HepG2 (cell line): Measurements from ENCODE around the gene KIAA1217. TPM values are rescaled to one million over a fixed set of nuclear protein-coding genes. Genes with fewer than 3 reads are reported as not detected.

ENCODE experiments used
- ARID5B ChIP-seq: IDR thresholded peaks from 2 replicates; pipeline ENCODE4 v1.4.0; 2020; ENCODE audit warnings: mild to moderate bottlenecking, missing genetic modification reagents
- DMAP1 ChIP-seq: IDR thresholded peaks from 2 replicates; pipeline ENCODE4 v1.6.1; 2016
- FOXP4 ChIP-seq: sonication (generic); formaldehyde crosslinking; IDR thresholded peaks from 2 replicates; pipeline ENCODE4 v1.4.0; 2020; ENCODE audit warnings: missing genetic modification reagents
- RBFOX2 ChIP-seq: fragments of 200-400 bp; formaldehyde crosslinking; IDR thresholded peaks from 2 replicates; pipeline ENCODE4 v1.6.1; 2017; ENCODE audit warnings: low read depth, mild to moderate bottlenecking, low read length
- RFX1 ChIP-seq: fragments of 450-650 bp; IDR thresholded peaks from 2 replicates; pipeline ENCODE4 v1.6.1; 2017
- RFX5 ChIP-seq: IDR thresholded peaks from 2 replicates; pipeline ENCODE4 v1.6.1; 2011; ENCODE audit warnings: low read depth, low read length, improper control_type of control experiment
- SMAD1 ChIP-seq: sonication (generic); formaldehyde crosslinking; IDR thresholded peaks from 2 replicates; pipeline ENCODE4 v1.4.0; 2020; ENCODE audit warnings: missing genetic modification reagents, low read depth, mild to moderate bottlenecking, borderline replicate concordance
- SNAPC4 ChIP-seq: sonication (generic); formaldehyde crosslinking; IDR thresholded peaks from 2 replicates; pipeline ENCODE4 v1.4.0; 2020; ENCODE audit warnings: mild to moderate bottlenecking, missing genetic modification reagents
- ZBTB2 ChIP-seq: sonication (generic); formaldehyde crosslinking; IDR thresholded peaks from 2 replicates; pipeline ENCODE4 v1.8.0; 2022; ENCODE audit warnings: low read depth, missing genetic modification reagents
- ZFY ChIP-seq: sonication (generic); formaldehyde crosslinking; IDR thresholded peaks from 2 replicates; pipeline ENCODE4 v1.4.0; 2020; ENCODE audit warnings: missing genetic modification reagents
- ZNF136 ChIP-seq: sonication (generic); formaldehyde crosslinking; IDR thresholded peaks from 2 replicates; pipeline ENCODE4 v1.8.1; 2022; ENCODE audit warnings: low read depth, mild to moderate bottlenecking, moderate library complexity, missing genetic modification reagents
- ZNF232 ChIP-seq: sonication (generic); formaldehyde crosslinking; IDR thresholded peaks from 2 replicates; pipeline ENCODE4 v1.4.0; 2020; ENCODE audit warnings: missing genetic modification reagents, borderline replicate concordance
- ZNF501 ChIP-seq: sonication (generic); formaldehyde crosslinking; IDR thresholded peaks from 2 replicates; pipeline ENCODE4 v1.5.1; 2020; ENCODE audit warnings: mild to moderate bottlenecking, moderate library complexity, missing genetic modification reagents
- ZNF550 ChIP-seq: sonication (generic); formaldehyde crosslinking; IDR thresholded peaks from 2 replicates; pipeline ENCODE4 v1.4.0; 2020; ENCODE audit warnings: mild to moderate bottlenecking, missing genetic modification reagents, borderline replicate concordance
- ZNF772 ChIP-seq: sonication (generic); formaldehyde crosslinking; IDR thresholded peaks from 2 replicates; pipeline ENCODE4 v1.5.0; 2020; ENCODE audit warnings: mild to moderate bottlenecking, missing genetic modification reagents
- ZSCAN22 ChIP-seq: sonication (generic); formaldehyde crosslinking; IDR thresholded peaks from 2 replicates; pipeline ENCODE4 v1.4.0; 2020; ENCODE audit warnings: mild to moderate bottlenecking, missing genetic modification reagents
- ZSCAN25 ChIP-seq: sonication (generic); formaldehyde crosslinking; IDR thresholded peaks from 2 replicates; pipeline ENCODE4 v1.8.0; 2022; ENCODE audit warnings: mild to moderate bottlenecking, missing genetic modification reagents
- polyA plus RNA-seq, 8 experiments: library from polyadenylated mRNA; depleted of rRNA in 3 of 8; stranded (reverse) in 7 of 8; unstranded in 1 of 8; fragments of >200 nt; fragmentation: Illumina TruSeq in 4 of 8; extraction: Trizol in 4 of 8; gene quantifications; 2 replicates each; pipeline versions ENCODE4 v1.2.1 to v1.2.3, GENCODE V29; 2011 to 2016; ENCODE audit warnings: low read depth in 4 of 8, missing spikeins in 1 of 8, mixed read lengths in 1 of 8; ENCODE audit not compliant: insufficient read depth in 1 of 8
- total RNA-seq, 5 experiments: library from RNA; depleted of rRNA; stranded (reverse); fragments of >200 nt; fragmentation: Illumina TruSeq; extraction: Trizol; gene quantifications; 2 replicates each; pipeline ENCODE4 v1.2.3, GENCODE V29; 2016; ENCODE audit warnings: low read depth in 1 of 5

KIAA1217 gene
- total and polyA plus RNA-seq, 2 of the 13 experiments (the other 11 are each of a cell fraction or from before 2014, with no cell fraction given), result 4.6 to 10.9 TPM

- TF ChIP-seq ARID5B (CRISPR knock-in tag) (peak; percentile 15; the same call in 1 of the 2 replicates), SNAPC4 (CRISPR knock-in tag) (no peak), DMAP1 (CRISPR knock-in tag) (peak; percentile 34; the same call in 1 of the 2 replicates), FOXP4 (CRISPR knock-in tag) (0 out of 2 replicates have a peak, but pooled peaks have one; percentile 2), ZNF772 (CRISPR knock-in tag) (no peak), ZSCAN22 (CRISPR knock-in tag) (no peak), RBFOX2 (peak; percentile 54; the same call in 1 of the 2 replicates), ZNF232 (CRISPR knock-in tag) (no peak), ZNF136 (CRISPR knock-in tag) (no peak), SMAD1 (no peak), ZSCAN25 (CRISPR knock-in tag) (no peak), ZNF550 (CRISPR knock-in tag) (no peak), ZFY (CRISPR knock-in tag) (peak; percentile 72), ZBTB2 (CRISPR knock-in tag) (no peak), ZNF501 (CRISPR knock-in tag) (no peak), RFX1 (no peak), RFX5 (peak; percentile 64; the same call in 1 of the 2 replicates)
Measured at GRCh38 chr10:24208661-24209431, at the start of gene KIAA1217 (continued).
